NCI-H2107 treated with DMSO at 0.1 percent for 48 hours (cell line): ENCODE results near the gene CAST.
A peak's percentile ranks its signal among the peaks of the same experiment; 100 is the strongest.

Experiments used
- DNase-seq: peaks from one replicate; lab custom pipeline; 2025; ENCODE audit not compliant: unreplicated experiment; lab: John Stamatoyannopoulos, UW

CAST gene

GRCh38 chr5:96641368-96642280 is 20.6 kb upstream of the CAST start:
- no peak for DNase-seq

GRCh38 chr5:96642281-96642640 is 19.9 kb upstream of the CAST start:
- DNase-seq, result no peak

- no peak for DNase-seq
Observed at GRCh38 chr5:96645091-96645490, 17.1 kb upstream of the CAST start.

DNA sequence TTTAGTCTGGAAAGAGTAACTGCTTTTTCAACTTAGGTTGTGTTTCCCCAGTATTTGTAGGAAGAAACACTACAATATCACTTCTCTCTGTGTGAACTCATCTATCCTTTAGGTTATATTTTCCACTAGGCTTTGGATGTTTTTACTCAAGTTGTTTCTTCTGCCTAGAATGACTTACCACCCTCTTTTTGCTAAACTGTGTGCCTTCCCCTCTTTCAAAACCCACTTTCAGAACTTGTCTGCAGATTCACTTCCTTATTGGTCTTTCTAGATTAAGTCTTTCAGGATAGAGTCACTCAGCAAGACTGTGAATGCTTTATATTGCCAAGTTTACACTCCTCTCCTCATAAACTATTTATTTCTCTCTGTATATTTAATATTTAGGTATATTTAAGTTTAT is 14.2 kb upstream of the CAST start:
- no peak for DNase-seq

- no peak for DNase-seq
Observed at GRCh38 chr5:96648593-96648992, 13.6 kb upstream of the CAST start.

GRCh38 chr5:96649251-96649662 is 12.9 kb upstream of the CAST start:
- no peak for DNase-seq

- no peak for DNase-seq
Observed at GRCh38 chr5:96649681-96650540, 12.3 kb upstream of the CAST start.

DNA sequence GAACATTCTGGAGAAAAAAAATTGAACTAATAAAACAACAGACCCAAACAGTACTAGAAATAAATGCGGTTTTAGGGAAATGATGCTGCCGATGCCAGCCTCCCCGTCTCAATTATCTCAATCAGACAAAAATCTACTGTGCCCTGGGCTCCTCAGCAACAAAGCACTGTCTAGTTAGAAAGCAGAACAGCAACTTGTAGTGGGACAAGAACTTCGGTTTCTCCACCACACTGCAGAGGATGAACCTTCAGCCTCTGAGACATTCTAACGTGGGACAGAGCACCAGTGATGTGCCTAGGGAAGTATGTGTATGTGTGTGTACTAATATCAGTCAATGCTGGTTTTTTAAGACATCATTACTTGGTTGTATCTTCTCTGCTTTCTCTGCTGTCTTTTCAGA is 11.1 kb upstream of the CAST start:
- DNase-seq, result no peak

GRCh38 chr5:96651948-96652753 is 10.0 kb upstream of the CAST start:
- no peak for DNase-seq

GRCh38 chr5:96652769-96653454 is 9.3 kb upstream of the CAST start:
- DNase-seq, result no peak

DNA sequence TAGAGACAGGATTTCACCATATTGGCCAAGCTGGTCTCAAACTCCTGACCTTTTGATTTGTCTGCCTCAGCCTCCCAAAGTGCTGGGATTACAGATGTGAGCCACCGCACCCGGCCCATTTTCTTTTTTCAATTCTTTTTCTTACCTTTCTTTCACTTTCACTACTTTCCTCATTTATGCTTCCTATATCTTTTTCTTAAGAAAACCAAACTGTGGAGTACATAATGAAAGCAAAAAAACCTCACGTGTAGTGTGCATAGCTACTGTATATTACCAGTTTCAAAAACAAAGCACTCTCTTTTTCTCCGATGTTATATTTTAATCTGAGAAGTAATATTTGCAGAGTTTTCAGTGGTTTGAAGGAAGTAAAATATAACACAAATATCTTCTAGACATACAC is 8.0 kb upstream of the CAST start:
- no peak for DNase-seq

DNA sequence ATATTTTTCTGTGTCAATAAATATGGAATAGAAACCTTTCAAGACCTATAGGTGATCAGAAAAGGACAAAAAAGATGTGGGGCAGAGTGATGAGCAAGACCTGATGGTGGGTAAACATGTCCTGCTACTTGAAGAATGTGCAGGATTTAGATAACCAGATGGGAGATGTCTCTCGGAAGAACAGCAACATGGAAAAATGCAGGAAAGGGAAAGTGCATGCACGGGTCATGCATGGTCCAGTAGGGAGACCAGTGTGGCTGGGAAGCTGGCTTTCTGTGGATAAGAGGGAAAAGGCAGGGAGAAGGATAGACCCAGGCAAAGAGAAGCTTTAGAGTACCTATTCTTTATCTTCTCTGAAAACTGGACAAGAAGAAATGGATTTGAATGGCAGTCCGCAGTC is 7.1 kb upstream of the CAST start:
- no peak for DNase-seq

- DNase-seq, result no peak
Observed at GRCh38 chr5:96655506-96655905, 6.7 kb upstream of the CAST start.

DNA sequence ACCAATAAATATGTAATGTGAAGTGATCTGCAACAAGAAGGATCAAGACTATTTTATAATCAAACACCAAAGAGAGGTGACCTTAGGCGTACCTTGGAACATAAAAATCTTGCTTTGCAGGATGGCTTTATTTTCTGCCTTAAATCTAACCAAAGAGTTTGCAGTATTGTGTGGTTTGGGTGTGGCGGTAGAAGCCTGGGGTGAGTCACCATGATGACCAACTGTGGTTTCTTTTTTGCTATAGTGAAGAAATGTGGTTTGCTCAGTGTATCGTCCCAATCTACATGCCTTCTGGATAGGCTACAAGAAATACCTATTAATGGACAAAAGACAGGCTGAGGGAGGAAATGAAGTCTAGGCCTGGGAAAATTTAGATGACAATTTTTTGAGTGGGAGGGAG is 5.1 kb upstream of the CAST start:
- DNase-seq, result no peak

DNA sequence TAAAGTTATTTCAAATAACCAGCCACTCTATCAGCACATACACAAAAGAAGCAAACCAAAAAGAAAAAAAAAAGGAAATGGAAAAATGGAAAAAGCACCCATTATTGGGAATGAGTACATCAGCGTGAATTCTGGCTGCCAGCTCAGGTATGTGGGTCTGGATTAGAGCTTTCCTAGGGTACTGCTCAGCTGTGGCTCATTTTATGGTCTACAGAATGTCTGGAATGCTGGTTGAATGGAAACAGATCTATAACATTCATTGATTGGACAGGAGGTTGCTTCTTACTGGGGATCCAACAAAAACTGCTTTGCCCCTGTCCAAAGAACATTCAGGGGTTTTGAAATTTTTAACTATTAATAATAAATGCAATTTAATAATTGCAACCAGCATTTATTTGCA is 3.9 kb upstream of the CAST start:
- no peak for DNase-seq

- DNase-seq, result no peak
Observed at GRCh38 chr5:96659170-96659569, 3.0 kb upstream of the CAST start.

DNA sequence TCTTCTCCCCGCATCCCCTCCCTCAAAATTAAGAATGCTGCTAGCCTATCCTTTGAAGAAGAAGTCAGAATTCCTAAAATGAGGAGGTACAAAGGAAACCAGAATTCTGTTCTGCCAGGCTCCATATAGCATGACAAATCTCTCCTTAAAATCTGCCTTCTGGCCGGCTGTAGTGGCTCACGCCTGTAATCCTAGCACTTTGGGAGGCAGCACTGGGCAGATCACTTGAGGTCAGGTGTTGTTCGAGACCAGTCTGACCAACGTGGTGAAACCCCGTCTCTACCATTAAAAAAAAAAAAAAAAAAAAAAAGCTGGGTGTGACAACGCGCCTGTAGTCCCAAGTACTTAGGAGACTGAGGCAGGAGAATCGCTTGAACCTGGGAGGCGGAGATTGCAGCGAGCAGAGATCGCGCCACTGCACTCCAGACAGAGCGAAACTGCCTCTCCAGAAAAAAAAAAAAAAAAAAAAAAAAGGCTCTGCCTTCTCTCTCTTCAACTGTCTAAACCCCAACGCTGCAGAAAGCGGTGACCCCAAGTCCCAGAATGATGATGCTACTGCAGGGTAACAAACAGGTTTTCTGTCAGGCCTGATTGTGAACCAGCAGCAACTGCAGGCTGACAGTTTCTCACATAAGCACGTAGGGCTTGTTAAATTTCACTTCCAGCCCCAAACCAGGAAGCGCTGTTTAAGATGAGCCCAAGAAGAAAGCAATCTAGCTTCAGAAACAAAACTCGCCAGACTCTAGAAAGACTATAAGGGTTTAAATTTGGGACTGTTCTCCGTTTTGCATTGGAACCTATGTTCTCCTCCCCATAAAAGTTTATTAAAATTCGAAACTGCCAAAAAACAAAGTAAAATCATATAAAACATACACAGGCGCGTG is 963 bp upstream of the CAST start:
- DNase-seq, result no peak

DNA sequence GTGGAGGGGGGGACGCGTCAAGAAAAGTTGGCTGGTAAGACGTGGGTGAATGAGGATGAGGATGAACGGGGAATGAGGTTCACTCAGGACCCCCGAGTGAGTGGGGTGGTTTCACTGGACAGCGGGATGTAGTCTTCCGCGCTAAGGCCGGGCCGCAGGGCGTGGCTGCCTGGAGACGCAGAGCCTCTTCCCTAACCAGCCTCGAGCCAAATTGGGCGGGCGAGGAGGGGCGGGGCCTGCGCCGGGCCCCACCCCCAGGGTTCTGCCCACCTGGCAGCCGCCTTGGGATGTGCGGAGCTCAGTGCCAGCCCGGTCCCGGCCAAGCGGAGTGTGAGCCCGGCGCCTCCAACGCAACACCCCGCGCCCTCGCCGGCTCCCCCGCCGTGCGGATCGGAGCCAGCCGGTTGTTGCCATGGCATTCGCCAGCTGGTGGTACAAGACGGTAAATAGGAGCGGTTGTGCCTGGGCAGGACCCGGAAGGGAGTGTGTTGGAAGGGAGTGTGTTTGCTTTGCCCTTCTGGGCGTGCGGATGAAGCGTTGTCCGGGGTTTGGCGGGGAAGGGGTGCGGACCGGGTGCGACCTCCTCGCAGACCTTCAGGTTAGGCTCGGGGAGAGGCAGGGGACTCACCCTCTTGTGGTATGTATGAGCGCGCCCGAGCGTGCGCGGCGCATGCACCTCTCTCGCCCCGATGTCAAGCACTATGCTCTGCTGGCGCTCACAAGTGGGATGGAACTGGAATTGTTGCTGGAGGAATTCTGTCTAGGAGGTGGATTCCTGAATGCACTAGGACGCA is 746 bp downstream of the CAST start:
- DNase-seq, result peak; percentile 51

- DNase-seq, result no peak
Observed at GRCh38 chr5:96663608-96664007, 1.4 kb downstream of the CAST start.
